Umbilical cord (tissue), 2 donors: ENCODE measurements around the gene ZNF362. TPM values are rescaled to one million over a fixed set of nuclear protein-coding genes. Genes with fewer than 3 reads are reported as not detected.
"Not testable (repeated sequence)": the region's sequence is repeated elsewhere in the genome, so short reads cannot be mapped to it uniquely, and the experiment has no call there.

Experiments
- DNase-seq: peaks from one replicate; pipeline ENCODE4 v3.0.0-alpha.2; 2015; ENCODE audit warnings: low spot score
- total RNA-seq: library from RNA; depleted of rRNA; stranded (reverse); fragments of >200 nt; gene quantifications from one replicate; pipeline ENCODE4 v1.2.3, GENCODE V29; 2014; ENCODE audit warnings: low replicate concordance; ENCODE audit not compliant: insufficient read depth

The ZNF362 gene, protein sequence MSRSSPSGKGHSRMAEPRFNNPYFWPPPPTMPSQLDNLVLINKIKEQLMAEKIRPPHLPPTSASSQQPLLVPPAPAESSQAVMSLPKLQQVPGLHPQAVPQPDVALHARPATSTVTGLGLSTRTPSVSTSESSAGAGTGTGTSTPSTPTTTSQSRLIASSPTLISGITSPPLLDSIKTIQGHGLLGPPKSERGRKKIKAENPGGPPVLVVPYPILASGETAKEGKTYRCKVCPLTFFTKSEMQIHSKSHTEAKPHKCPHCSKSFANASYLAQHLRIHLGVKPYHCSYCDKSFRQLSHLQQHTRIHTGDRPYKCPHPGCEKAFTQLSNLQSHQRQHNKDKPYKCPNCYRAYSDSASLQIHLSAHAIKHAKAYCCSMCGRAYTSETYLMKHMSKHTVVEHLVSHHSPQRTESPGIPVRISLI
- 10.1 TPM for total RNA-seq

GRCh38 chr1:33256471-33257206 is at the start of gene ZNF362:
Gene ZNF362 (plus strand): TSS chr1:33256492. CDS start chr1:33270575, 14,083 bp downstream.
- peak; percentile 65 for DNase-seq

DNA sequence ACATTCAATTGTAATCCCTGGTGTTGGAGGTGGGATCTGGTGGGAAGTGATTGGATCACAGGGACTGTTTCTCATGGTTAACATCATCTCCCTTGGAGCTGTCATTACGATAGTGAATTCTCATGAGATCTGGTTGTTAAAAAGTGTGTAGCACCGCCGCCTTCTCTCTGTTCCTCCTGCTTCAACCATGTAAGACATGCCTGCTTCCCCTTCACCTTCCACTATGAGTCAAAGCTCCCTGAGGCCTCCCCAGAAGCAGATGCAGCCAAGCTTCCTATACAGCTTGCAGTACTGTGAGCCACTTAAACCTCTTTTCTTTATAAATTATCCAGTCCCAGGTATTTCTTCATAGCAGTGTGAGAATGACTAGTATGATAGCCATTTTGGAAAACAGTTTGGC is 44.3 kb upstream of the ZNF362 start:
- no peak for DNase-seq

DNA sequence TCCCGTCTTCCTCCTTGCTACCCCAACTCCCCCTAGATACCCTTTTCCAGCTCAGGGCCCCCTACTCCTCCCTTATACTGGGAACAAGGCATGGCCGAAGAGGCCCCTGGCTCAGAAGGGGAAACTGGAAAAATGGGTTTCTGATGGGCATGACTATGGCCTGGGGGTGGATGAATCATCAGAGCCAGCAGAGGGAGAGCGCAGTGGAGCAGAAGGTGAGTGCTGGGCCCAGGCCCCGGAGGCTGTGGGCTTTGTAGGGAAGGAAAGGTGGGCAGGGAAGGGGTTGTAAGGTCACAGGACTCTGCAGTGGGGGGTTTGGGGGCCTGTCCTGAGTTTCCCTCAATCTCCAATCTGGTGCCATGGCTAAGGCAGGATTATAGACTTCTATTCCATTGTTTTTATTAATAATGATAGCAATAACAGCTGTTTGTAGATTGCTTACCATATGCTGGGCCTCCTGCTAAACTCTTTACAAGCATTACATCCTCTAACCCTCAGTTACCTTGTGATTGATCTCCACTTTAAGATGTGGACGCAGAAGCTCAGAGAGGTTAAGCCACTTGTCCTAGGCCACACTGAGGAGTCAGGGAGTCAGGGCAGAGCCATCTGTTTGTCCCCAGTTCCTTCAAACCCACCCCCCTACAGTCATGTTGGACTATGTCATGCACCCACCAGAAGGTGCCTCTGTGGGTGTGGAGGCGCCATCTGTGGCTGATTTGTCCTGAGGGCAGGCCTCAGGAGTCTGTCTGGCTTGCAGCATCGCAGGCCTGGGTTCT is 36.2 kb upstream of the ZNF362 start:
- peak; percentile 52 for DNase-seq

GRCh38 chr1:33220676-33221384 is 35.5 kb upstream of the ZNF362 start:
- peak; percentile 78 for DNase-seq

- DNase-seq: no peak
Observed at GRCh38 chr1:33221385-33221758, 34.9 kb upstream of the ZNF362 start.

DNA sequence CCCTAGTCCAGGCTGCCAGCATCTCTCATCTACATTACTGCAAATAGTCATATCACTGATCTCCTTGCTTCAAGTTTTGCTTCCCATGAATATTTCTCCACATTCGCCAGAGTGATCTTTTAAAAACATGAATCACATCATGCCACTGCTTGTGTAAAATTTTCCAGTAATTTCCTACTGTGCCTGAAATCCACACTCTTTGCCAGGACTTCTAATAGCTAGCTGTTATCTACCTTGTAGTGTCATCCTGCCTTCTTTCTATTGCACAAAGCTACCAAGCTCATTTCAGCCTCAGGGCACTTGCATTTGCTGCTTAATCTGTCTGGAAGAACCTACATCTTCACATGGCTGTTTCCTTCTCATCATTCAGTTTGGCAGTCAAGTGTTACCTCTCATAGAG is 33.9 kb upstream of the ZNF362 start:
- no peak for DNase-seq

DNA sequence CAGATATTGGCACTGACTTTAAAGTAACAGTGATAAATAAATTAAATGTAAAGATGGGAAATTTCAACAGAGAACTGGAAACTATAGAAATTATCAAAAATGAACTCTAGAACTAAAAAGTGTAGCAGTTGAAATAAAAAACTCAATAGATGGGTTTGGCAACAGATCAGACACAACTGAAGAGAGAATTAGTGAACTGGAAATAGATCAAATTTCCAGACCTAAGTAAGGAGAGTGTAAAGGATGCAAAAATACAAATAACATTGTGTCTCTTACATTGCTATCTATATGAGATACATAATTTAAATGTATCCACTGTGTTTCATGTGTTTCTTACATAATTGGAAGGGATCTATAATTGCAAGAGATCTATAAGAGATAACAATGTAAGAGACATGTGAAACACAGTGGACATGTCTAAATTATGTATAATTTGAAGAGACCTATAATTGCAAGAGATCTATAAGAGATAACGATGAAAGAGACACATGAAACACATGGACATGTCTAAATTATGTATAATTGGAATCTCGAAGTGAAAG is 32.1 kb upstream of the ZNF362 start:
- no peak for DNase-seq

DNA sequence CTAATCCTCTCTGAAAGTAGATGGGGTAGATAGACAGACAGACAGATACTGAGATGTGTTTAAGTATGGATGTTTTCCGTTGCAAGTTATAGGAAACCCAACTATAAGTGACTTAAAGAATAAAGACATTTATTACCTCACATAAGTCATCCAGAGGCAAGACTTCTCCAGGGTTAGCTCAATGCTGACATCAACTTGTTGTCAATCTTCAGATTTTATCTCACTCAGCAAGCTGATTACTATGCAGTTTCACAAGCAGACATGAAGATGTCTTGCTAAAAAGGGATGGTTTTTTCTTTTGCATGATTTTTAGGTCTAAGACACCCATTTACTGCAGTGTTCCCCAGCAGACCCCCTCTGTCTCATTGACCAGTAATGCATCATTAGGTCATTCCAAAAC is 30.7 kb upstream of the ZNF362 start:
- DNase-seq: no peak

GRCh38 chr1:33228935-33229487 is 27.3 kb upstream of the ZNF362 start:
- peak; percentile 95 for DNase-seq

GRCh38 chr1:33231166-33231565 is 25.1 kb upstream of the ZNF362 start:
- no peak for DNase-seq

GRCh38 chr1:33232716-33233115 is 23.6 kb upstream of the ZNF362 start:
- DNase-seq: no peak

- no peak for DNase-seq
Observed at GRCh38 chr1:33234131-33234530, 22.2 kb upstream of the ZNF362 start.

DNA sequence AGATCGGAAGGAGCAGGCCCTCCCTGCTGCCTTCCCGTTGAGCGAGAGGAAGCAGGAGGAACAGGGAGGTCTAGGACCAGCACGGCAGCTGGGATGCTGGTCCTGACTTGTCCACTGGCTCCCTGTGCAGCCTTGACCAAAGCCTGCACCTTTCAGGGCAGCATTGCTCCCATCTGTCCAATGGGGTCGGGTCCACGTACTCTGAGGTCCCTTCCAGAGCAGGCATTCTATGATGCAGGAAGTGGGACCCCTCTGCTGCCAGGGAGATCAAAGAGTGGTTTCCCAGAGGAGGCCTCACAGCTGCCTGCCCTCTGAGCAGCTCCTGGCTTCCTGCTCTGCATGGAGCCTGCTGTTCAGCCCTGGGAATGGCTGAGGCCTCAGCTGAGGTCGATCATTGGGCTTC is 21.7 kb upstream of the ZNF362 start:
- peak; percentile 40 for DNase-seq

GRCh38 chr1:33235521-33235920 is 20.8 kb upstream of the ZNF362 start:
- DNase-seq: no peak

GRCh38 chr1:33236498-33236897 is 19.8 kb upstream of the ZNF362 start:
- DNase-seq: no peak

DNA sequence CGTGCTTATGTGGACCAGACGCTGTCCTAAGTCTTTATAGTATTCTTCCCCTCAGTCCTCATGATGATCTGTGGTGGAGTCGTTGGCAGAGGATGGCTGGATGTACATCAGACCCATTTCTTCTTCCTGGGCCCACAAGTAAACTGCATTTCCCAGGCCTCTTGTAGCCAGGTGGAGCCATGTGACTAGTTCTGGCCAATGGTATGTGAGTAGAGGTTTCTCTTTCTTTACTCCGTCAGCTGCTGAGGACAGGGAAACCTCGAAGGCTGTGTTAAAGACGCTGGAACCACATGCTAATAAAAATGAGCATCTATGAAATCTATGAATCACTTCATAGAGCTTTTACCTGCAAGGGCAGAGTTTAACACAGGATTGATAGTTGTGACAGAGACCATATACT is 18.7 kb upstream of the ZNF362 start:
- DNase-seq: no peak

DNA sequence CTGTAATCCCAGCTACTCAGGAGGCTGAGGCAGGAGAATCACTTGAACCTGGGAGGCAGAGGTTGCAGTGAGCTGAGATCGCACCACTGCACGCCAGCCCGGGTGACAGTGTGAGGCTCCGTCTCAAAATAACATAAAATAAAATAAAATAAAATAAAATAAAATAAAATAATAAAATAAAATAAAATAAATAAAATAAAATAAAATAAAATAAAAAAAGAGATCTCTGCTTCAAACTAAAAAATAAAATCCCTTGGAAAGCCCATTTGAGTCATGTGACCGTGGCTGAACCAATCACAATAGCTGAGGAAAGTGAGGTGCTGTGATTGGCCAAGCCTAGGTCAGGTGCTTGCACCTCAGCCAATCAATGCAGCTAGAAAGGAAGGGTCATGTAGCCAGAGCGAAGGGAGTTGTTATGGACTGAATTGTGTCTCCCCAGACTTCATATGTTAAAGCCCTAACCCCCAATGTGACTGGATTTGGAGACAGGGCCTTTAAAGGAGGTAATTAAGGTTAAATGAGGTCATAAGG is 18.0 kb upstream of the ZNF362 start:
- not testable (repeated sequence) for DNase-seq

DNA sequence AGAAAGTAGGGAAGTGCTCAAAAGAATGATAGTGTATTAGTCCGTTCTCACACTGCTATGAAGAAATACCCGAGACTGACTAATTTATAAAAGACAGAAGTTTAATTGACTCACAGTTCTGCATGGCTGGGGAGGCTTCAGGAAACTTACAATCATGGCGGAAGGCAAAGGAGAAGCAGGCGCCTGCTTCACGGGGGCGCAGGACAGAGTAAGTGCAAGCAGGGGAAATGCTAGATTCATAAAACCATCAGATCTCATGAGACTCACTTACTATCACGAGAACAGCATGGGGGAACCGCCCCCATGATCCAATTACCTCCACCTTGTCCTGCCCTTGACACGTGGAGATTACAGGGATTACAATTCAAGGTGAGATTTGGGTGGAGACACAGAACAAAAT is 16.9 kb upstream of the ZNF362 start:
- DNase-seq: not testable (repeated sequence)

DNA sequence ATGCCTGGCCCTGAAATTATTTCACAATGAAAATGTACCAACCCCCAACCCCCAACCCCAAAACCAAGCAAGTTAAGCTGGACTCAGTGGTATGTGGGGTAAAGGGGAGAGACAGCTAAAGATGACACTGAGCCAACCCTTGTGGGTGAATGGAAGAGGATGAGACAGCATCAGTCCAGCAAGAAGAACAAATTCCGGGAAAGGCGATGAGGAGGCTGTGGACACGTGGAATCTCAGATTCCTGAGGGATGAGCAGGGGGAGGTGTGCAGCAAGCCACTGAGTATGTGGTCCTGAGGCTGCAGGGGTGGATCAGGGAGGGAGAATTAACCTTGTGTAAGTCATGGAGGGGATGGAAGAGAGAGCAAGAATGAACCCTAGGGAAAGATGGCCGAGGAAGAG is 14.4 kb upstream of the ZNF362 start:
- DNase-seq: no peak

GRCh38 chr1:33242652-33243051 is 13.6 kb upstream of the ZNF362 start:
- no peak for DNase-seq
